ENCODE data around the gene GAB3. TPM values are rescaled to one million over a fixed set of nuclear protein-coding genes. Genes with fewer than 3 reads are reported as not detected.

GAB3 gene
- polyA plus RNA-seq, 1 donor from 2014 or later, result not detected

GRCh38 chrX:154720067-154720466 lies 30.8 kb downstream of the GAB3 start:
- Histone ChIP-seq H3K27ac (ENCODE audit: low read length) (no peak overlapping the region), H4K20me1 (ENCODE audit: insufficient read depth) (no peaks in the 10 kb centered on the region), H3K36me3 (ENCODE audit: insufficient read depth, low read length) (no peaks in the 10 kb centered on the region), H3K4me3 (ENCODE audit: low read length) (no peak overlapping the region), H2AFZ (ENCODE audit: low read depth, low read length) (no peak overlapping the region), H3K79me2 (replicated peaks; ENCODE audit: insufficient read depth, low read length) (no peaks in the 10 kb centered on the region), H3K9me2 (ENCODE audit: insufficient read depth, low read length) (no peaks in the 10 kb centered on the region), H3K9me3 (ENCODE audit: low read length) (no peaks in the 10 kb centered on the region), H3K4me2 (ENCODE audit: low read length) (no peak overlapping the region), H3F3A (ENCODE audit: insufficient read depth, low read length, poor library complexity, severe bottlenecking) (no peaks in the 10 kb centered on the region), H3K27me3 (ENCODE audit: insufficient read depth, low read depth, low read length) (no peaks in the 10 kb centered on the region), H3K9ac (ENCODE audit: low read length) (no peak overlapping the region)
- TF ChIP-seq EP300 (conservative IDR thresholded peaks at IDR 0.05; ENCODE audit: poor library complexity, severe bottlenecking) (no peak), POLR2AphosphoS5 (IDR thresholded peaks at IDR 0.05) (no peak), EZH2 (IDR thresholded peaks at IDR 0.05; ENCODE audit: borderline replicate concordance, insufficient read depth, low read length, poor library complexity, severe bottlenecking) (no peak), MXI1 (conservative IDR thresholded peaks at IDR 0.05; ENCODE audit: poor library complexity, severe bottlenecking) (no peak), RAD21 (conservative IDR thresholded peaks at IDR 0.05) (no peak), SMC3 (conservative IDR thresholded peaks at IDR 0.05; ENCODE audit: poor library complexity) (no peak), CTCF (IDR thresholded peaks at IDR 0.05; ENCODE audit: poor library complexity, severe bottlenecking) (no peak), REST (IDR thresholded peaks at IDR 0.05; ENCODE audit: borderline replicate concordance) (no peak), TAF1 (IDR thresholded peaks at IDR 0.05; ENCODE audit: low read depth) (no peak)

GRCh38 chrX:154719132-154719675 lies 31.7 kb downstream of the GAB3 start:
- no peaks in the 10 kb centered on the region for H4K20me1 ChIP-seq (ENCODE audit: insufficient read depth)

More at GRCh38 chrX:154719132-154719675, 31.7 kb downstream of the GAB3 start:
- H3F3A ChIP-seq (ENCODE audit: insufficient read depth, low read length, poor library complexity, severe bottlenecking), result no peaks in the 10 kb centered on the region
- no peak overlapping the region for H3K4me2 ChIP-seq (ENCODE audit: low read length)
- no peaks in the 10 kb centered on the region for H3K79me2 ChIP-seq (replicated peaks; ENCODE audit: insufficient read depth, low read length)
- no peaks in the 10 kb centered on the region for H3K27me3 ChIP-seq (ENCODE audit: insufficient read depth, low read depth, low read length)
- no peaks in the 10 kb centered on the region for H3K36me3 ChIP-seq (ENCODE audit: insufficient read depth, low read length)
- H3K4me3 ChIP-seq (ENCODE audit: low read length), result no peak overlapping the region
- no peak overlapping the region for H3K27ac ChIP-seq (ENCODE audit: low read length)
- no peak overlapping the region for H3K9ac ChIP-seq (ENCODE audit: low read length)
- H3K9me3 ChIP-seq (ENCODE audit: low read length), result no peaks in the 10 kb centered on the region
- TF ChIP-seq POLR2AphosphoS5 (IDR thresholded peaks at IDR 0.05) (no peak), REST (IDR thresholded peaks at IDR 0.05; ENCODE audit: borderline replicate concordance) (no peak), EP300 (conservative IDR thresholded peaks at IDR 0.05; ENCODE audit: poor library complexity, severe bottlenecking) (no peak), MXI1 (conservative IDR thresholded peaks at IDR 0.05; ENCODE audit: poor library complexity, severe bottlenecking) (no peak), CTCF (IDR thresholded peaks at IDR 0.05; ENCODE audit: poor library complexity, severe bottlenecking) (no peak), TAF1 (IDR thresholded peaks at IDR 0.05; ENCODE audit: low read depth) (no peak), RAD21 (conservative IDR thresholded peaks at IDR 0.05) (no peak), SMC3 (conservative IDR thresholded peaks at IDR 0.05; ENCODE audit: poor library complexity) (no peak), EZH2 (IDR thresholded peaks at IDR 0.05; ENCODE audit: borderline replicate concordance, insufficient read depth, low read length, poor library complexity, severe bottlenecking) (no peak)
- no peak overlapping the region for H2AFZ ChIP-seq (ENCODE audit: low read depth, low read length)
- no peaks in the 10 kb centered on the region for H3K9me2 ChIP-seq (ENCODE audit: insufficient read depth, low read length)
